A549 (cell line): ENCODE data around the gene UNC119B. TPM values are rescaled to one million over a fixed set of nuclear protein-coding genes. Genes with fewer than 3 reads are reported as not detected.
"Not testable (repeated sequence)": the region's sequence is repeated elsewhere in the genome, so short reads cannot be mapped to it uniquely, and the experiment has no call there.

Source experiments
- ATAC-seq, 2 experiments: fragments of 200-7000 bp in 1 of 2; fragments of >200 bp in 1 of 2; cut with Nextera tagmentation in 1 of 2; cut with Tn5 transposase in 1 of 2; 3 replicates each; pipeline versions ENCODE4 v1.8.0 to v1.9.1; 2018 to 2020; ENCODE audit warnings: mild to moderate bottlenecking in 1 of 2, moderate library complexity in 1 of 2
- CTCF ChIA-PET: fragments of 300-600 bp; sonication (Branson Sonifier 250); formaldehyde crosslinking; extraction: SDS; loops from one replicate; lab custom pipeline; 2021; ENCODE audit warnings: antibody characterized with exemption, inconsistent platforms; lab: Yijun Ruan, JAX
- POLR2A ChIA-PET: fragments of 350-600 bp; formaldehyde crosslinking; extraction: SDS; loops from one replicate; lab custom pipeline; 2021; ENCODE audit warnings: antibody characterized with exemption, inconsistent platforms; lab: Yijun Ruan, JAX
- DNase-seq, 2 experiments: peaks; one replicate each; pipeline versions ENCODE4 v3.0.0 to v3.0.0-alpha.2; 2011 to 2016; ENCODE audit warnings: low read depth in 1 of 2, low spot score in 1 of 2
- FAIRE-seq: peaks from 2 replicates; lab custom pipeline; 2011; peaks lifted over from hg19 to GRCh38; lab: Jason Lieb, UNC
- H3K27ac ChIP-seq, 2 experiments: fragments of >200 bp; sonication (Bioruptor Twin); formaldehyde crosslinking; 3 replicates each; pipeline ENCODE4 v1.5.1; 2016 to 2017
- H3K4me1 ChIP-seq: fragments of >200 bp; sonication (Bioruptor Twin); formaldehyde crosslinking; 3 replicates; pipeline ENCODE4 v1.6.1; 2016
- H3K4me2 ChIP-seq: fragments of >200 bp; sonication (Bioruptor Twin); formaldehyde crosslinking; 3 replicates; pipeline ENCODE4 v1.6.1; 2016
- H3K4me3 ChIP-seq: fragments of >200 bp; sonication (Bioruptor Twin); formaldehyde crosslinking; 3 replicates; pipeline ENCODE4 v1.5.1; 2016
- H3K9me3 ChIP-seq: fragments of >200 bp; sonication (Bioruptor Twin); formaldehyde crosslinking; 3 replicates; pipeline ENCODE4 v1.6.1; 2016
- BHLHE40 ChIP-seq: IDR thresholded peaks from 2 replicates; pipeline ENCODE4 v1.6.1; 2012; ENCODE audit warnings: low read depth, low read length, inconsistent platforms
- CBX8 ChIP-seq: fragments of 200-600 bp; sonication (generic); IDR thresholded peaks from 2 replicates; pipeline ENCODE4 v1.6.1; 2016
- CEBPB ChIP-seq, 2 experiments: fragments of >200 bp in 1 of 2; sonication (Bioruptor Twin) in 1 of 2; formaldehyde crosslinking in 1 of 2; IDR thresholded peaks; 2 replicates each; pipeline ENCODE4 v1.6.1; 2012 to 2016
- CHD2 ChIP-seq: fragments of 150-350 bp; IDR thresholded peaks from 2 replicates; pipeline ENCODE4 v1.6.1; 2014; ENCODE audit warnings: low read length; ENCODE audit not compliant: partially characterized antibody
- CHD4 ChIP-seq: fragments of 200-600 bp; sonication (generic); IDR thresholded peaks from 2 replicates; pipeline ENCODE4 v1.6.1; 2016; ENCODE audit warnings: antibody characterized with exemption, mild to moderate bottlenecking, borderline replicate concordance
- EHMT2 ChIP-seq: fragments of 200-600 bp; sonication (generic); IDR thresholded peaks from 2 replicates; pipeline ENCODE4 v1.6.1; 2016; ENCODE audit warnings: antibody characterized with exemption, low read depth, mild to moderate bottlenecking, moderate library complexity
- EP300 ChIP-seq, 2 experiments: fragments of >200 bp; sonication (Bioruptor Twin); formaldehyde crosslinking; IDR thresholded peaks; 2 replicates in 1 of 2; 3 replicates in 1 of 2; pipeline ENCODE4 v1.6.1; 2016 to 2017
- FOSB ChIP-seq: fragments of 250-450 bp; sonication (Bioruptor Pico); IDR thresholded peaks from 2 replicates; pipeline ENCODE4 v1.5.0; 2020; ENCODE audit warnings: mild to moderate bottlenecking, moderate library complexity
- GATA3 ChIP-seq: IDR thresholded peaks from 2 replicates; pipeline ENCODE4 v1.6.1; 2012; ENCODE audit warnings: borderline replicate concordance
- HDAC2 ChIP-seq: fragments of 200-600 bp; sonication (generic); IDR thresholded peaks from 2 replicates; pipeline ENCODE4 v1.6.1; 2016
- HOXB13 ChIP-seq: fragments of 250-450 bp; sonication (Bioruptor Pico); IDR thresholded peaks from 2 replicates; pipeline ENCODE4 v1.5.0; 2020; ENCODE audit warnings: low read depth, mild to moderate bottlenecking, moderate library complexity
- HOXB5 ChIP-seq: fragments of 250-450 bp; sonication (Bioruptor Pico); IDR thresholded peaks from 2 replicates; pipeline ENCODE4 v1.5.0; 2020; ENCODE audit warnings: mild to moderate bottlenecking, moderate library complexity
- JUNB ChIP-seq: fragments of >200 bp; sonication (Bioruptor Twin); formaldehyde crosslinking; IDR thresholded peaks from 2 replicates; pipeline ENCODE4 v1.6.1; 2016
- KDM1A ChIP-seq: fragments of 200-600 bp; sonication (generic); IDR thresholded peaks from 2 replicates; pipeline ENCODE4 v1.6.1; 2016; ENCODE audit warnings: low read depth, mild to moderate bottlenecking
- KDM5A ChIP-seq: fragments of 200-600 bp; sonication (generic); IDR thresholded peaks from 2 replicates; pipeline ENCODE4 v1.6.1; 2016; ENCODE audit warnings: antibody characterized with exemption, mild to moderate bottlenecking
- MAX ChIP-seq: IDR thresholded peaks from 2 replicates; pipeline ENCODE4 v1.6.1; 2012
- NFE2L2 ChIP-seq: fragments of 150-350 bp; conservative IDR thresholded peaks from 2 replicates; pipeline ENCODE4 v1.6.1; 2014; ENCODE audit warnings: low read length
- NR3C1 ChIP-seq: fragments of >200 bp; sonication (Bioruptor Twin); formaldehyde crosslinking; IDR thresholded peaks from 3 replicates; pipeline ENCODE4 v1.6.1; 2017
- PHF8 ChIP-seq: fragments of 200-600 bp; sonication (generic); IDR thresholded peaks from 2 replicates; pipeline ENCODE4 v1.6.1; 2016; ENCODE audit warnings: low read depth, mild to moderate bottlenecking, antibody characterized with exemption, moderate library complexity, borderline replicate concordance
- RARB ChIP-seq: fragments of 250-450 bp; sonication (Bioruptor Pico); IDR thresholded peaks from 2 replicates; pipeline ENCODE4 v1.8.0; 2021; ENCODE audit warnings: mild to moderate bottlenecking, moderate library complexity
- RNF2 ChIP-seq: fragments of 200-600 bp; sonication (generic); IDR thresholded peaks from 2 replicates; pipeline ENCODE4 v1.6.1; 2016; ENCODE audit warnings: low read depth, mild to moderate bottlenecking, antibody characterized with exemption, moderate library complexity, borderline replicate concordance
- TP53 ChIP-seq: fragments of 250-450 bp; sonication (Bioruptor Pico); IDR thresholded peaks from 2 replicates; pipeline ENCODE4 v1.5.0; 2021; ENCODE audit warnings: mild to moderate bottlenecking, moderate library complexity
- ZNF302 ChIP-seq: fragments of 250-450 bp; sonication (Bioruptor Pico); IDR thresholded peaks from 2 replicates; pipeline ENCODE4 v1.9.0; 2021; ENCODE audit warnings: inconsistent platforms, mild to moderate bottlenecking, moderate library complexity
- WGBS: methylation state at CpG from one replicate; pipeline ENCODE4 v1.1.6; 2017; ENCODE audit errors: missing lambda C conversion rate; 5-methylcytosine and 5-hydroxymethylcytosine counted together
- polyA plus RNA-seq, 4 experiments: library from polyadenylated mRNA; depleted of rRNA in 3 of 4; stranded (reverse); fragments of >200 nt; fragmentation: RNase III in 1 of 4; extraction: RNeasy Plus Mini Kit Qiagen cat#74134 plus additional on column Dnase treatment in 1 of 4; gene quantifications; 2 replicates in 3 of 4; 3 replicates in 1 of 4; pipeline ENCODE4 v1.2.3, GENCODE V29; 2011 to 2017
- TF ChIP-seq, protein P1 (sequence below): fragments of >200 bp; sonication (Bioruptor Twin); formaldehyde crosslinking; IDR thresholded peaks from 3 replicates; pipeline ENCODE4 v1.6.1; 2016
- TF ChIP-seq, protein P2 (sequence below): fragments of >200 bp; sonication (Bioruptor Twin); formaldehyde crosslinking; IDR thresholded peaks from 3 replicates; pipeline ENCODE4 v1.5.1; 2016
- TF ChIP-seq, protein P3 (sequence below): fragments of >200 bp; sonication (Bioruptor Twin); formaldehyde crosslinking; IDR thresholded peaks from 2 replicates; pipeline ENCODE4 v1.6.1; 2016
- TF ChIP-seq, protein P4 (sequence below): IDR thresholded peaks from 2 replicates; pipeline ENCODE4 v1.6.1; 2012
- TF ChIP-seq, protein P5 (sequence below): fragments of 250-450 bp; sonication (Bioruptor Pico); IDR thresholded peaks from 2 replicates; pipeline ENCODE4 v1.5.0; 2021; ENCODE audit warnings: mild to moderate bottlenecking, moderate library complexity, borderline replicate concordance

Gene UNC119B
- polyA plus RNA-seq, 2 of the 4 experiments (the other 2 are of a cell fraction) = 25.8 to 41.5 TPM

GRCh38 chr12:120726961-120727360 is 16.7 kb downstream of the UNC119B start:
- FAIRE-seq (no peak), ATAC-seq (no peak), DNase-seq (no peak)
- TF ChIP-seq RARB = no peak
- TF ChIP-seq, protein P1, sequence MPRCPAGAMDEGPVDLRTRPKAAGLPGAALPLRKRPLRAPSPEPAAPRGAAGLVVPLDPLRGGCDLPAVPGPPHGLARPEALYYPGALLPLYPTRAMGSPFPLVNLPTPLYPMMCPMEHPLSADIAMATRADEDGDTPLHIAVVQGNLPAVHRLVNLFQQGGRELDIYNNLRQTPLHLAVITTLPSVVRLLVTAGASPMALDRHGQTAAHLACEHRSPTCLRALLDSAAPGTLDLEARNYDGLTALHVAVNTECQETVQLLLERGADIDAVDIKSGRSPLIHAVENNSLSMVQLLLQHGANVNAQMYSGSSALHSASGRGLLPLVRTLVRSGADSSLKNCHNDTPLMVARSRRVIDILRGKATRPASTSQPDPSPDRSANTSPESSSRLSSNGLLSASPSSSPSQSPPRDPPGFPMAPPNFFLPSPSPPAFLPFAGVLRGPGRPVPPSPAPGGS = no peak
- TF ChIP-seq HOXB5 (CRISPR knock-in tag) = no peak
- TF ChIP-seq CHD2 = no peak
- TF ChIP-seq BHLHE40 = no peak
- no peak for TF ChIP-seq FOSB (CRISPR knock-in tag)
- TF ChIP-seq MAX = no peak
- no peak for TF ChIP-seq EHMT2
- no peak for TF ChIP-seq ZNF302 (CRISPR knock-in tag)
- TF ChIP-seq JUNB = no peak
- TF ChIP-seq NR3C1 = no peak
- TF ChIP-seq EP300 (IDR thresholded peaks at IDR 0.05) = no peak
- no peak for TF ChIP-seq KDM1A
- TF ChIP-seq CHD4 = no peak
- no peak for TF ChIP-seq RNF2
- ChIA-PET CTCF (interaction anchor here (0.6 kb wide), 1 partner anchor 22 kb away, joined by 3 read pairs; no protein-coding TSS in a partner anchor), POLR2A (no interaction called here)
- Histone ChIP-seq H3K4me2 (no peak overlapping the region), H3K4me1 (peaks cover 4% of the 10 kb centered on the region), H3K27ac (no peak overlapping the region), H3K4me3 (no peak overlapping the region), H3K9me3 (no peaks in the 10 kb centered on the region)
- WGBS = 93% methylated on average over 9 of the region's 9 CpGs

DNA sequence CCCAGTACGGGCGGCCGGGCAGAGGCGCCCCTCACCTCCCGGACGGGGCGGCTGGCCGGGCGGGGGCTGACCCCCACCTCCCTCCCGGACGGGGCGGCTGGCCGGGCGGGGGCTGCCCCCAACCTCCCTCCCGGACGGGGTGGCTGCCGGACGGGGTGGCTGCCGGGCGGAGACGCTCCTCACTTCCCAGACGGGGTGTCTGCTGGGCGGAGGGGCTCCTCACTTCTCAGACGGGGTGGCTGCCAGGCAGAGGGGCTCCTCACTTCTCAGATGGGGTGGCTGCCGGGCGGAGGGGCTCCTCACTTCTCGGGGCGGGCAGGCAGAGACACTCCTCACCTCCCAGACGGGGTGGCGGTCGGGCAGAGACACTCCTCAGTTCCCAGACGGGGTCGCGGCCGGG is 21.9 kb downstream of the UNC119B start:
- H3K9me3 ChIP-seq, H3K27ac ChIP-seq, CTCF ChIA-PET, H3K4me2 ChIP-seq, H3K4me1 ChIP-seq, H3K4me3 ChIP-seq, FAIRE-seq, ATAC-seq, DNase-seq, POLR2A ChIA-PET: not testable (repeated sequence)
- WGBS = 92% methylated on average over 11 of the region's 35 CpGs

GRCh38 chr12:120733574-120733973 is 23.3 kb downstream of the UNC119B start:
- ChIA-PET POLR2A (no interaction called here), CTCF (no interaction called here)
- 65% methylated on average over 3 of the region's 3 CpGs for WGBS
- ATAC-seq (no peak), FAIRE-seq (no peak), DNase-seq (no peak)
- no peak overlapping the region for H3K4me2 ChIP-seq
- TF ChIP-seq CHD4 (no peak), JUNB (no peak)
- TF ChIP-seq, protein P2, sequence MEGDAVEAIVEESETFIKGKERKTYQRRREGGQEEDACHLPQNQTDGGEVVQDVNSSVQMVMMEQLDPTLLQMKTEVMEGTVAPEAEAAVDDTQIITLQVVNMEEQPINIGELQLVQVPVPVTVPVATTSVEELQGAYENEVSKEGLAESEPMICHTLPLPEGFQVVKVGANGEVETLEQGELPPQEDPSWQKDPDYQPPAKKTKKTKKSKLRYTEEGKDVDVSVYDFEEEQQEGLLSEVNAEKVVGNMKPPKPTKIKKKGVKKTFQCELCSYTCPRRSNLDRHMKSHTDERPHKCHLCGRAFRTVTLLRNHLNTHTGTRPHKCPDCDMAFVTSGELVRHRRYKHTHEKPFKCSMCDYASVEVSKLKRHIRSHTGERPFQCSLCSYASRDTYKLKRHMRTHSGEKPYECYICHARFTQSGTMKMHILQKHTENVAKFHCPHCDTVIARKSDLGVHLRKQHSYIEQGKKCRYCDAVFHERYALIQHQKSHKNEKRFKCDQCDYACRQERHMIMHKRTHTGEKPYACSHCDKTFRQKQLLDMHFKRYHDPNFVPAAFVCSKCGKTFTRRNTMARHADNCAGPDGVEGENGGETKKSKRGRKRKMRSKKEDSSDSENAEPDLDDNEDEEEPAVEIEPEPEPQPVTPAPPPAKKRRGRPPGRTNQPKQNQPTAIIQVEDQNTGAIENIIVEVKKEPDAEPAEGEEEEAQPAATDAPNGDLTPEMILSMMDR = no peak
- no peaks in the 10 kb centered on the region for H3K9me3 ChIP-seq
- no peak overlapping the region for H3K4me3 ChIP-seq
- H3K27ac ChIP-seq = no peak overlapping the region
- H3K4me1 ChIP-seq = no peaks in the 10 kb centered on the region

DNA sequence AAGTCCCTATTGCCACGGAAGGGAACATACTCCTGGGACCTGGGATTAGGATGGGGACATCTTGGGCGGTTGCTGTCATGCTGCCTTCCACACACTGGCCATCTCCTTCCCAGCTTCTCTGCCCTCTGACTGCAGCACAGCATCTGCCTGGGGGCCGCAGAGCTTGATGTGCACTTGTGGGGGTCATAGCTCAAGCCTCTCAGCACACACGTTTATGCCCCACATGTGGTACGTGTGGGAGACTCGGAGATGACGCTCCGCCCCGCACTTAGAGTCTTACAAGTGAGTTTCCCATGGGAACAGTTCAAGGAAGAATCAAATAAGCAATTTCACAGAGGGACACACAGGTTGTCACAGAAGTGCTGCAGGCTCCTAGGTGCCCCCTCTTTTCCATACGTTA is 24.0 kb downstream of the UNC119B start:
- no peak overlapping the region for H3K4me3 ChIP-seq
- TF ChIP-seq HOXB5 (CRISPR knock-in tag) (no peak), HDAC2 (no peak), PHF8 (no peak), TP53 (no peak), KDM5A (no peak), CBX8 (no peak), CEBPB (IDR thresholded peaks at IDR 0.05) (no peak), GATA3 (no peak), JUNB (no peak), NFE2L2 (no peak), HOXB13 (CRISPR knock-in tag) (no peak)
- TF ChIP-seq, protein P3, sequence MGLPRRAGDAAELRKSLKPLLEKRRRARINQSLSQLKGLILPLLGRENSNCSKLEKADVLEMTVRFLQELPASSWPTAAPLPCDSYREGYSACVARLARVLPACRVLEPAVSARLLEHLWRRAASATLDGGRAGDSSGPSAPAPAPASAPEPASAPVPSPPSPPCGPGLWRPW = no peak
- TF ChIP-seq, protein P4, sequence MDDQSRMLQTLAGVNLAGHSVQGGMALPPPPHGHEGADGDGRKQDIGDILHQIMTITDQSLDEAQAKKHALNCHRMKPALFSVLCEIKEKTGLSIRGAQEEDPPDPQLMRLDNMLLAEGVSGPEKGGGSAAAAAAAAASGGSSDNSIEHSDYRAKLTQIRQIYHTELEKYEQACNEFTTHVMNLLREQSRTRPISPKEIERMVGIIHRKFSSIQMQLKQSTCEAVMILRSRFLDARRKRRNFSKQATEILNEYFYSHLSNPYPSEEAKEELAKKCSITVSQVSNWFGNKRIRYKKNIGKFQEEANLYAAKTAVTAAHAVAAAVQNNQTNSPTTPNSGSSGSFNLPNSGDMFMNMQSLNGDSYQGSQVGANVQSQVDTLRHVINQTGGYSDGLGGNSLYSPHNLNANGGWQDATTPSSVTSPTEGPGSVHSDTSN = no peak
- TF ChIP-seq, protein P5, sequence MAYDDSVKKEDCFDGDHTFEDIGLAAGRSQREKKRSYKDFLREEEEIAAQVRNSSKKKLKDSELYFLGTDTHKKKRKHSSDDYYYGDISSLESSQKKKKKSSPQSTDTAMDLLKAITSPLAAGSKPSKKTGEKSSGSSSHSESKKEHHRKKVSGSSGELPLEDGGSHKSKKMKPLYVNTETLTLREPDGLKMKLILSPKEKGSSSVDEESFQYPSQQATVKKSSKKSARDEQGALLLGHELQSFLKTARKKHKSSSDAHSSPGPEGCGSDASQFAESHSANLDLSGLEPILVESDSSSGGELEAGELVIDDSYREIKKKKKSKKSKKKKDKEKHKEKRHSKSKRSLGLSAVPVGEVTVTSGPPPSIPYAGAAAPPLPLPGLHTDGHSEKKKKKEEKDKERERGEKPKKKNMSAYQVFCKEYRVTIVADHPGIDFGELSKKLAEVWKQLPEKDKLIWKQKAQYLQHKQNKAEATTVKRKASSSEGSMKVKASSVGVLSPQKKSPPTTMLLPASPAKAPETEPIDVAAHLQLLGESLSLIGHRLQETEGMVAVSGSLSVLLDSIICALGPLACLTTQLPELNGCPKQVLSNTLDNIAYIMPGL (CRISPR knock-in tag) = no peak
- TF ChIP-seq, all 56 proteins: peak for 0
- no peaks in the 10 kb centered on the region for H3K9me3 ChIP-seq
- no peak for DNase-seq
- ChIA-PET POLR2A (no interaction called here), CTCF (no interaction called here)
- H3K4me1 ChIP-seq = no peaks in the 10 kb centered on the region
- 91% methylated on average over 10 of the region's 10 CpGs for WGBS
- FAIRE-seq = no peak
- no peak overlapping the region for H3K27ac ChIP-seq
- H3K4me2 ChIP-seq = no peak overlapping the region
- no peak for ATAC-seq
